GM12864 (cell line): ENCODE results near the gene UNCX.
"Not testable (repeated sequence)": the region's sequence is repeated elsewhere in the genome, so short reads cannot be mapped to it uniquely, and the experiment has no call there.

Source experiments
- DNase-seq: peaks from one replicate; pipeline ENCODE4 v3.0.0-alpha.2; 2011; ENCODE audit warnings: low read depth
- H3K4me3 ChIP-seq: 2 replicates; pipeline ENCODE4 v1.5.1; 2011; ENCODE audit warnings: mild to moderate bottlenecking, low read depth, low read length, control low read depth
- TF ChIP-seq, protein P1 (sequence below): IDR thresholded peaks from 2 replicates; pipeline ENCODE4 v1.5.1; 2011; ENCODE audit warnings: low read depth, mild to moderate bottlenecking, moderate library complexity, low read length, control low read depth, inconsistent platforms; ENCODE audit errors: missing control alignments

The UNCX gene

DNA sequence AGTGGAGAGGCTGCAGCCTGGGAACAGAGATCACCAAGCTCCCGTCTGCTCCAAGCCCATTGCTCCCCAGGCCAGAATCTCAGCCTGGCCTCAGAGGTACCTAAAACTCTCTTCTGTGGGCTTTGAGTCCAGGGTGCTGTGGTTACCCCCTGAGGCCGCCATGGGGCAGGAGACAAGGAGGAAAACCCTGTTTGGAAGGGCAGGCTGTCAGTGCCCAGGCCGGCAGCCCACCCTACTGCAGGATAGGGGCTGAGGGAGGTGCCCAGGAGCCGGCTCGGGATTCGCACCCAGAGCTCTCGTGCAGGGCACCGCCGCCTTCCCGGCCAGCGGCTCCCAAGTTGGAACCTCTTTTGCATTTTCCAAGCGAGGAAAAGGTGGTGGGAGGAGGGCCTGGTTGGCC is 24.5 kb downstream of the UNCX start:
- TF ChIP-seq, protein P1, sequence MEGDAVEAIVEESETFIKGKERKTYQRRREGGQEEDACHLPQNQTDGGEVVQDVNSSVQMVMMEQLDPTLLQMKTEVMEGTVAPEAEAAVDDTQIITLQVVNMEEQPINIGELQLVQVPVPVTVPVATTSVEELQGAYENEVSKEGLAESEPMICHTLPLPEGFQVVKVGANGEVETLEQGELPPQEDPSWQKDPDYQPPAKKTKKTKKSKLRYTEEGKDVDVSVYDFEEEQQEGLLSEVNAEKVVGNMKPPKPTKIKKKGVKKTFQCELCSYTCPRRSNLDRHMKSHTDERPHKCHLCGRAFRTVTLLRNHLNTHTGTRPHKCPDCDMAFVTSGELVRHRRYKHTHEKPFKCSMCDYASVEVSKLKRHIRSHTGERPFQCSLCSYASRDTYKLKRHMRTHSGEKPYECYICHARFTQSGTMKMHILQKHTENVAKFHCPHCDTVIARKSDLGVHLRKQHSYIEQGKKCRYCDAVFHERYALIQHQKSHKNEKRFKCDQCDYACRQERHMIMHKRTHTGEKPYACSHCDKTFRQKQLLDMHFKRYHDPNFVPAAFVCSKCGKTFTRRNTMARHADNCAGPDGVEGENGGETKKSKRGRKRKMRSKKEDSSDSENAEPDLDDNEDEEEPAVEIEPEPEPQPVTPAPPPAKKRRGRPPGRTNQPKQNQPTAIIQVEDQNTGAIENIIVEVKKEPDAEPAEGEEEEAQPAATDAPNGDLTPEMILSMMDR = no peak
- no peak overlapping the region for H3K4me3 ChIP-seq
- no peak for DNase-seq

DNA sequence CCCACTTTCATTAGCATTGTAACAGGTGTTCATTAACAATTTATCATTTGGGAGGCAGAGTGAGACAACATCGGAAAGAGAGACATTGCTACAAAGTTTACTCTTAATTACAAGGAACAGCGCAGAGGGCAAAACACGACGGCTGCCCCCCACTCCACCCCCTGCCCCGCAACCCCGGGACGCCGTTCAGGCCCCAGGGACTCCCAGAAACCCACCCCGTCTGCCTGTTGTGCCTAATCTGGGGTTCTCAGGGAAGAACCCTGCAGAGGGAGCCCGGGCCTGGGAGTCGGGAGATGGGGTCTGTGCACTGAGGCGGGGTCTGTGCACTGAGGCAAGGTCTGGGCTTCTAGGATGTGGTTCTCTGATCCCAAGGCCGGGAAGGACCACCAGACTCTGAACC is 25.2 kb downstream of the UNCX start:
- no peak overlapping the region for H3K4me3 ChIP-seq
- no peak for DNase-seq
- TF ChIP-seq, protein P1 = no peak

DNA sequence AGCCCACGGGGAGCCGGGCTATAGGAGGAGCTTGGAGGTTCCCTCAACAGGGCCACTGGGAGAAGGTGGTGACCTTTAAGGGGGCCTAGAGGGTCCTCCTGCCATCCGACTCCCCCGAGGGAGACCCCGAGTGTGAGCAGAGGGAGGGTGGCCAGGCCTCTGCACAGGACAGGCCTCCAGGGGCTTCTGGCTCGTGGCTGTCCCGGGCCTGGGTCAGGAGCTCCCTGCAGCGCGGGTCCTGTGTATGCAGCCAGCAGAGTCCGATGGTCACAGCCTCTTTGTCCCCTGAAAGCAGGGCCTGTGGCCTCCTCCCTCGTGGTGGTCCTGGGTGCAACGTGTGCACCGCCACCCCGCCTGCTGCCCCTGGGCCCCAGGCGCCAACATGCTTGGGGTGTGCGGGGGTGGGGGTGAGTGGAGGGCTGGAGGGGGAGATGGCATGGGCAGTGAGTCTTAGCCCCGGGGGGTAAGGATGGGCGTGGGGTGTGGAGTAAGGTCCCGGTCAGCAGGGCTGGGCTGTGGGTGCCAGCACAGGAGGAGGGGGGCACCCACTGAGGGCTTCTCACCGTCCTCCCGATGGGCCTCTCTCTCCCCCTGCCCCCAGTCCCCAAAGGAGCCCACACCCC is 27.1 kb downstream of the UNCX start:
- TF ChIP-seq, protein P1 = no peak
- no peak overlapping the region for H3K4me3 ChIP-seq
- no peak for DNase-seq

DNA sequence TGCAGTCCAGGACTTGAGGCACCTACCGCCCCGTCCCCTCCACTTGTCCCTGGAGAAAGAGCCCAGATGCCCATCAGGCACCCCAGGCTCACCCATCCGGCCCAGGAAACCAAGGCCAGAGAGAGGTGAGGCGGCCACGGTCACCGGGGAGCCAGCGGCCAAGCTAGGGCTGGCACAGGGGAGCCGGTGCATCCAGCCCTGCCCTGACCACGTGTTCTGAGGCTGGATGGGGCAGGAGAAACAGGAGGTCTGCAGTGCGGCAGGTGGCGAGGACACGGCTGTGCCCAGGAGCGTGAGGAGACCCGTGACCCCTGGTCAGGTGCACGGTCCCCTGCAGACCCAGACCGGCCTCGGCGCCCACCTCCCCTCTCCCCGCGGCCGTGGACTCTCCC is 27.6 kb downstream of the UNCX start:
- TF ChIP-seq, protein P1 = no peak
- H3K4me3 ChIP-seq = no peak overlapping the region
- DNase-seq = no peak

DNA sequence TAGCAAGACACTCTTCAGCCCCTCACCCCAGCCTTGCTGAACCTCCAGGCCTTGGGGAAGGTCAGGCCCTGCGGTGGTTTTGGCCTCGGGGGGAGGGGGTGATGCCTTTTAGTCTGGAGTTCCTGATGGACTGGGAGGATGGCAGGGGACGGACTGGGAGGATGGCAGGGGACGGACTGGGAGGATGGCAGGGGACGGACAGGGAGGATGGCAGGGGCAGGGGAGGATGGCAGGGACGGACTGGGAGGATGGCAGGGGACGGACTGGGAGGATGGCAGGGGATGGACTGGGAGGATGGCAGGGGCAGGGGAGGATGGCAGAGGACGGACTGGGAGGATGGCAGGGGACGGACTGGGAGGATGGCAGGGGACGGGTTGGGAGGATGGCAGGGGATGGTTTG is 28.4 kb downstream of the UNCX start:
- DNase-seq = not testable (repeated sequence)

DNA sequence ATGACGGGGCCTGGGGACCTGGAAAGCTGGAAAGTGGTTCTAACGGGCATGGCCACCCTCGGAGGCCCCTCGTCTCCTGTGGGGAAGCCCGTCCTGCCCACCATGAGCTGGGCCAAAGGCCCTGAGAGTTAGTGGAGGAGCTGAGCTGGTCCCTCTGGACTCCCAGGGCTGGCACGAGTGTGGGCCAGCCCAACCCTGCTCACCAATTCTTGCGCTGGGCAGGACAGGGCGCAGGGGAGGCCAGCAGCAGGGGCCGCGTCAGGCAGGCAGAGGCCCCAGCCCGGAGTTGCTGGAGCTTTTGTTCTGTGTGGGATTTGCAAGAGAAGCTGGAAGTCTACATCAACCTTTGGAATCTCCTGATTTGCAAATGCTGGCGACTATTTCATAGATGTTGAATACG is 29.8 kb downstream of the UNCX start:
- TF ChIP-seq, protein P1 = no peak
- H3K4me3 ChIP-seq = no peak overlapping the region
- no peak for DNase-seq

More for the DNA sequence above, 28.4 kb downstream of the UNCX start:
- not testable (repeated sequence) for H3K4me3 ChIP-seq

DNA sequence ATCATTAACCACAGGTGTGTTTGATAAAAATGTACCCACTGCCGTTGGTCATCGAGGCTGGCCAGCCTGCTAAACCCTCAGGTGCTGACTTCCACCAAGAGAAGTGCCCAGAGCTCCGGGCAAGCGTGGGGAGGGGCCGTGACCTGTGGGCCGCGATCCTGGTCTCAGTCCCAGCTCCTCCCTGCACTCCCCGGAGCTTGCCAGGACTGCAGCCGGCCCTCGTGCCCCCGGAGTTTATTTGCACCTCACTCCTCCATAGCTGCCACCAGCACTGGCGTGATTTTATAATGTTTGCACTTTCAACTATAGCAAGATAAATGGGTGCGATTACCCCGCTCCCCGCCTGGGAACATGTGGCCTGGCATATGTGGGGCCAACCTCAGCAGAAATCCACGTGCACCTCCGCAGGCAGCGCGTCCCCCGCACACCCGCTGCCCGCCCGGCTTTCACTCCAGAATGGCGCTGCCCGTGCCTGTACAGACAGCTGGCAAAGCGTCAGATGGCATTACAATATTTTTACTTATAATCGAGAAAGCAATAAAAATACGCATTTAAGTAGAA is 30.8 kb downstream of the UNCX start:
- TF ChIP-seq, protein P1 = no peak
- DNase-seq = no peak
- no peak overlapping the region for H3K4me3 ChIP-seq
